K562 (cell line): ENCODE measurements around the gene NTN4. TPM values are rescaled to one million over a fixed set of nuclear protein-coding genes. Genes with fewer than 3 reads are reported as not detected.

Experiments used
- ATAC-seq: fragments of 200-7000 bp; cut with Tn5 transposase; 3 replicates; pipeline ENCODE4 v1.9.1; 2020; ENCODE audit warnings: moderate library complexity
- BruUV-seq: library from RNA; stranded (reverse); fragments of 400-500 nt; replicated peaks from 2 replicates; lab custom pipeline; 2021; lab: Mats Ljungman, UMichigan
- CTCF ChIA-PET: fragments of 300-600 bp; formaldehyde crosslinking; extraction: SDS; loops from one replicate; lab custom pipeline; 2021; ENCODE audit warnings: low intra/inter-chr PET ratio; lab: Yijun Ruan, JAX
- POLR2A ChIA-PET: fragments of 300-600, 350-650 bp; sonication (Branson Sonifier 250); formaldehyde crosslinking; extraction: SDS; loops from one replicate; lab custom pipeline; 2021; ENCODE audit warnings: antibody characterized with exemption, inconsistent platforms; lab: Yijun Ruan, JAX
- DNase-seq, 4 experiments: peaks; one replicate each; pipeline versions ENCODE4 v3.0.0 to v3.0.0-alpha.2; 2011 to 2018; ENCODE audit warnings: low spot score in 3 of 4, mixed read lengths in 3 of 4; ENCODE audit errors: extremely low read depth in 1 of 4
- FAIRE-seq: peaks from 2 replicates; lab custom pipeline; 2011; peaks lifted over from hg19 to GRCh38; lab: Jason Lieb, UNC
- H2AFZ ChIP-seq: 2 replicates; pipeline ENCODE4 v1.6.0; 2011; ENCODE audit warnings: low read depth, low read length, control low read depth, inconsistent platforms
- H3K27ac ChIP-seq: fragments of 200-600 bp; 3 replicates; pipeline ENCODE4 v1.8.0; 2011; ENCODE audit warnings: low read depth, mild to moderate bottlenecking, control low read depth, inconsistent platforms, low read length, moderate library complexity, mixed read lengths; ENCODE audit errors: extremely low read depth
- H3K27me3 ChIP-seq, 2 experiments: fragments of 300-600 bp in 1 of 2; 2 replicates in 1 of 2; 3 replicates in 1 of 2; pipeline versions ENCODE4 v1.6.0 to v1.8.0; 2011; ENCODE audit warnings: inconsistent platforms in 2 of 2, low read length in 2 of 2, mild to moderate bottlenecking in 1 of 2, mixed read lengths in 1 of 2, moderate library complexity in 1 of 2; ENCODE audit not compliant: control insufficient read depth in 2 of 2, insufficient read depth in 2 of 2
- H3K36me3 ChIP-seq: fragments of 300-600 bp; 3 replicates; pipeline ENCODE4 v1.8.0; 2011; ENCODE audit warnings: mild to moderate bottlenecking, low read length, inconsistent platforms; ENCODE audit not compliant: control insufficient read depth, insufficient read depth
- H3K4me1 ChIP-seq, 2 experiments: fragments of 200-600 bp in 1 of 2; replicated peaks in 1 of 2; 2 replicates in 1 of 2; 3 replicates in 1 of 2; pipeline versions ENCODE4 v1.5.1 to v1.8.0; 2011; ENCODE audit warnings: inconsistent platforms in 2 of 2, low read length in 2 of 2, mild to moderate bottlenecking in 1 of 2, mixed read lengths in 1 of 2, moderate library complexity in 1 of 2; ENCODE audit not compliant: control insufficient read depth in 2 of 2, insufficient read depth in 2 of 2
- H3K4me2 ChIP-seq: 2 replicates; pipeline ENCODE4 v1.6.1; 2011; ENCODE audit warnings: low read length, control low read depth, inconsistent platforms, mixed read lengths; ENCODE audit not compliant: insufficient read depth
- H3K4me3 ChIP-seq: fragments of 200-600 bp; sonication (generic), shearing (Covaris generic); 2 replicates; pipeline ENCODE4 v1.5.1; 2016; ENCODE audit warnings: control low read depth, inconsistent platforms
- H3K79me2 ChIP-seq: fragments of 200-600 bp; 3 replicates; pipeline ENCODE4 v1.8.0; 2011; ENCODE audit warnings: low read length, inconsistent platforms; ENCODE audit not compliant: control insufficient read depth, insufficient read depth
- H3K9ac ChIP-seq, 2 experiments: 2 replicates each; pipeline versions ENCODE4 v1.6.0 to v1.6.1; 2011; ENCODE audit warnings: low read depth in 2 of 2, low read length in 2 of 2, control low read depth in 1 of 2, inconsistent platforms in 1 of 2, mild to moderate bottlenecking in 1 of 2, mixed read lengths in 1 of 2; ENCODE audit not compliant: insufficient read depth in 1 of 2
- H3K9me1 ChIP-seq: one replicate; pipeline ENCODE4 v1.6.0; 2011; ENCODE audit warnings: inconsistent platforms, mild to moderate bottlenecking, low read length, moderate library complexity; ENCODE audit not compliant: control insufficient read depth, insufficient read depth
- H3K9me3 ChIP-seq: replicated peaks from 2 replicates; pipeline ENCODE4 v1.5.1; 2011; ENCODE audit warnings: low read depth, low read length, inconsistent platforms; ENCODE audit not compliant: control insufficient read depth, insufficient read depth
- H4K20me1 ChIP-seq: replicated peaks from 2 replicates; pipeline ENCODE4 v1.6.1; 2011; ENCODE audit warnings: low read length, inconsistent platforms, mixed read lengths; ENCODE audit not compliant: control insufficient read depth, insufficient read depth
- GTF2A2 ChIP-seq: IDR thresholded peaks from 2 replicates; pipeline ENCODE4 v1.6.1; 2016; ENCODE audit warnings: mild to moderate bottlenecking, missing genetic modification characterization, missing compliant biosample characterization
- JUN ChIP-seq, 2 experiments: sonication (generic) in 1 of 2; formaldehyde crosslinking in 1 of 2; IDR thresholded peaks; 2 replicates each; pipeline versions ENCODE4 v1.6.1 to v1.8.0; 2012 to 2022; ENCODE audit warnings: borderline replicate concordance in 2 of 2, mild to moderate bottlenecking in 2 of 2, improper control_type of control experiment in 1 of 2, low read depth in 1 of 2, low read length in 1 of 2, missing genetic modification reagents in 1 of 2
- ZFP30 ChIP-seq: fragments of 250-450 bp; sonication (Bioruptor Pico); IDR thresholded peaks from 2 replicates; pipeline ENCODE4 v1.8.0; 2022; ENCODE audit warnings: moderate library complexity, mild to moderate bottlenecking, inconsistent platforms, borderline replicate concordance
- ZNF146 ChIP-seq: IDR thresholded peaks from one replicate; pipeline ENCODE4 v1.6.1; 2018; ENCODE audit warnings: missing compliant biosample characterization; ENCODE audit not compliant: unreplicated experiment
- ZNF644 ChIP-seq: fragments of 200-800 bp; sonication (Bioruptor generic); IDR thresholded peaks from 2 replicates; pipeline ENCODE4 v1.6.1; 2016; ENCODE audit warnings: low read depth, missing genetic modification characterization, missing compliant biosample characterization
- WGBS: fragments of 100-300 bp; shearing (Covaris generic); methylation state at CpG from one replicate; pipeline ENCODE4 v1.1.6; 2016; ENCODE audit warnings: low coverage, mixed read lengths; ENCODE audit not compliant: insufficient coverage; ENCODE audit errors: missing lambda C conversion rate; 5-methylcytosine and 5-hydroxymethylcytosine counted together
- in situ Hi-C: fragments of 300-500 bp; cut with MboI; formaldehyde crosslinking; loops from 4 replicates; pipeline ENCODE4 v1.15.0; 2018; ENCODE audit warnings: inconsistent platforms, mixed read lengths
- intact Hi-C: fragments of 100-400 bp; cut with micrococcal nuclease; formaldehyde crosslinking; loops from 2 replicates; pipeline ENCODE4 v1.14.2; 2022
- polyA plus RNA-seq, 8 experiments: library from polyadenylated mRNA; depleted of rRNA in 4 of 8; stranded (reverse) in 5 of 8; unstranded in 3 of 8; fragments of >200 nt; fragmentation: Nextera tagmentation in 2 of 8; fragmentation: Illumina TruSeq in 1 of 8; extraction: Ambion mirVana in 2 of 8; extraction: Trizol in 1 of 8; gene quantifications; 2 replicates each; pipeline versions ENCODE4 v1.2.1 to v1.2.3, GENCODE V29; 2011 to 2014; ENCODE audit warnings: inconsistent platforms in 1 of 8, missing spikeins in 1 of 8
- total RNA-seq, 7 experiments: library from RNA; depleted of rRNA in 6 of 7; stranded (reverse); fragments of >200 nt in 6 of 7; fragmentation: Illumina TruSeq in 2 of 7; extraction: Trizol in 2 of 7; gene quantifications; 2 replicates each; pipeline versions ENCODE4 v1.2.1 to v1.2.3, GENCODE V29; 2011 to 2021; ENCODE audit warnings: low replicate concordance in 1 of 7
- TF ChIP-seq, protein P1 (sequence below): sonication (generic); formaldehyde crosslinking; IDR thresholded peaks from 2 replicates; pipeline ENCODE4 v1.8.1; 2022; ENCODE audit warnings: missing genetic modification reagents
- TF ChIP-seq, protein P2 (sequence below): fragments of 450-650 bp; formaldehyde crosslinking; conservative IDR thresholded peaks from 2 replicates; pipeline ENCODE4 v1.4.0; 2022; ENCODE audit warnings: mild to moderate bottlenecking, missing genetic modification characterization
- TF ChIP-seq, protein P3 (sequence below): fragments of 450-650 bp; IDR thresholded peaks from 2 replicates; pipeline ENCODE4 v1.6.1; 2016
- TF ChIP-seq, protein P4 (sequence below): sonication (generic); formaldehyde crosslinking; IDR thresholded peaks from 2 replicates; pipeline ENCODE4 v1.8.0; 2022; ENCODE audit warnings: mild to moderate bottlenecking, missing genetic modification reagents
- TF ChIP-seq, protein P5 (sequence below): sonication (generic); formaldehyde crosslinking; IDR thresholded peaks from 2 replicates; pipeline ENCODE4 v1.8.0; 2022; ENCODE audit warnings: missing genetic modification reagents, mild to moderate bottlenecking, borderline replicate concordance
- TF ChIP-seq, protein P6 (sequence below), 3 experiments: IDR thresholded peaks in 2 of 3; conservative IDR thresholded peaks in 1 of 3; 2 replicates each; pipeline ENCODE4 v1.5.1; 2011 to 2012; ENCODE audit warnings: low read length in 3 of 3, mild to moderate bottlenecking in 3 of 3, control low read depth in 2 of 3, improper control_type of control experiment in 1 of 3, inconsistent platforms in 1 of 3, low read depth in 1 of 3, mixed read lengths in 1 of 3, moderate library complexity in 1 of 3; ENCODE audit not compliant: insufficient read depth in 2 of 3

Gene NTN4
- total and polyA plus RNA-seq, 9 of the 15 experiments (the other 6 are each of a cell fraction or from before 2014, with no cell fraction given), result 0.13 TPM; not detected in 8

DNA sequence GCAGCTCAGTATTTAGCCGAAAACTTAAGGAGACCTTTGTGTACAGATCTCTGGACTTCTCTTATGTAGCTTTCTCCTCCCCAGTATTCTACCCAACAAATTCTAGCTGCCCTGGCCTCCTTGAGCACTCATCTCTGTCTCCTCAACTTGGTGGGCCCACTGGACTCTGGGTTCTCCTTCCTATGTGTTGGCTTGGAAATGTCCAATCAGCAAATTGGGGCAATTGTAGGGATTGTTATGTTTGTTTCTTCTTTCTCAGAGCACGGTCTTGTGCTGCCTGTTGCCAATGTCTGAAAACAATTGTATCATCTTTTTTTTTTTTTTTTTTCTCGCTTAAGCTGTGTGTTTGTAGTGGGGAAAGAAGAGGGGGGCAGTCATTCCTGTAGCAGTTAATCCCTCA, 30.2 kb downstream of the NTN4 start:
- no peak for ATAC-seq
- no peaks in the 10 kb centered on the region for H3K9me1 ChIP-seq
- H3K36me3 ChIP-seq, result no peaks in the 10 kb centered on the region
- H3K27ac ChIP-seq, result no peak overlapping the region
- no peak overlapping the region for H3K9ac ChIP-seq
- intact Hi-C loops (no loop called here), in situ Hi-C loops (no loop called here)
- no peaks in the 10 kb centered on the region for H4K20me1 ChIP-seq
- H2AFZ ChIP-seq, result no peak overlapping the region
- H3K4me3 ChIP-seq, result no peak overlapping the region
- no TSS peak for BruUV-seq
- H3K27me3 ChIP-seq, result peaks cover 0 to under 1% of the 10 kb centered on the region in 2 experiments; a peak in 1 of 5 replicates
- H3K4me1 ChIP-seq, result no peaks in the 10 kb centered on the region
- ChIA-PET CTCF (no interaction called here), POLR2A (no interaction called here)
- H3K4me2 ChIP-seq, result no peak overlapping the region
- no peak for FAIRE-seq
- no peaks in the 10 kb centered on the region for H3K79me2 ChIP-seq
- H3K9me3 ChIP-seq, result no peaks in the 10 kb centered on the region
- no peak for DNase-seq
- 0% methylated on average over 1 of the region's 3 CpGs for WGBS
- TF ChIP-seq, protein P1, sequence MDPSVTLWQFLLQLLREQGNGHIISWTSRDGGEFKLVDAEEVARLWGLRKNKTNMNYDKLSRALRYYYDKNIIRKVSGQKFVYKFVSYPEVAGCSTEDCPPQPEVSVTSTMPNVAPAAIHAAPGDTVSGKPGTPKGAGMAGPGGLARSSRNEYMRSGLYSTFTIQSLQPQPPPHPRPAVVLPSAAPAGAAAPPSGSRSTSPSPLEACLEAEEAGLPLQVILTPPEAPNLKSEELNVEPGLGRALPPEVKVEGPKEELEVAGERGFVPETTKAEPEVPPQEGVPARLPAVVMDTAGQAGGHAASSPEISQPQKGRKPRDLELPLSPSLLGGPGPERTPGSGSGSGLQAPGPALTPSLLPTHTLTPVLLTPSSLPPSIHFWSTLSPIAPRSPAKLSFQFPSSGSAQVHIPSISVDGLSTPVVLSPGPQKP (CRISPR knock-in tag), result no peak
- TF ChIP-seq, protein P2, sequence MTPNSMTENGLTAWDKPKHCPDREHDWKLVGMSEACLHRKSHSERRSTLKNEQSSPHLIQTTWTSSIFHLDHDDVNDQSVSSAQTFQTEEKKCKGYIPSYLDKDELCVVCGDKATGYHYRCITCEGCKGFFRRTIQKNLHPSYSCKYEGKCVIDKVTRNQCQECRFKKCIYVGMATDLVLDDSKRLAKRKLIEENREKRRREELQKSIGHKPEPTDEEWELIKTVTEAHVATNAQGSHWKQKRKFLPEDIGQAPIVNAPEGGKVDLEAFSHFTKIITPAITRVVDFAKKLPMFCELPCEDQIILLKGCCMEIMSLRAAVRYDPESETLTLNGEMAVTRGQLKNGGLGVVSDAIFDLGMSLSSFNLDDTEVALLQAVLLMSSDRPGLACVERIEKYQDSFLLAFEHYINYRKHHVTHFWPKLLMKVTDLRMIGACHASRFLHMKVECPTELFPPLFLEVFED (CRISPR knock-in tag), result no peak
- TF ChIP-seq ZNF644 (tag) (no peak), ZNF146 (CRISPR knock-in tag) (no peak), GTF2A2 (no peak), JUN (IDR thresholded peaks at IDR 0.05; ENCODE audit: borderline replicate concordance, low read depth, low read length) (no peak), JUN (CRISPR knock-in tag; IDR thresholded peaks at IDR 0.05; ENCODE audit: borderline replicate concordance) (no peak), ZFP30 (CRISPR knock-in tag) (no peak)
- TF ChIP-seq, protein P3, sequence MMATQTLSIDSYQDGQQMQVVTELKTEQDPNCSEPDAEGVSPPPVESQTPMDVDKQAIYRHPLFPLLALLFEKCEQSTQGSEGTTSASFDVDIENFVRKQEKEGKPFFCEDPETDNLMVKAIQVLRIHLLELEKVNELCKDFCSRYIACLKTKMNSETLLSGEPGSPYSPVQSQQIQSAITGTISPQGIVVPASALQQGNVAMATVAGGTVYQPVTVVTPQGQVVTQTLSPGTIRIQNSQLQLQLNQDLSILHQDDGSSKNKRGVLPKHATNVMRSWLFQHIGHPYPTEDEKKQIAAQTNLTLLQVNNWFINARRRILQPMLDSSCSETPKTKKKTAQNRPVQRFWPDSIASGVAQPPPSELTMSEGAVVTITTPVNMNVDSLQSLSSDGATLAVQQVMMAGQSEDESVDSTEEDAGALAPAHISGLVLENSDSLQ, result no peak
- TF ChIP-seq, protein P4, sequence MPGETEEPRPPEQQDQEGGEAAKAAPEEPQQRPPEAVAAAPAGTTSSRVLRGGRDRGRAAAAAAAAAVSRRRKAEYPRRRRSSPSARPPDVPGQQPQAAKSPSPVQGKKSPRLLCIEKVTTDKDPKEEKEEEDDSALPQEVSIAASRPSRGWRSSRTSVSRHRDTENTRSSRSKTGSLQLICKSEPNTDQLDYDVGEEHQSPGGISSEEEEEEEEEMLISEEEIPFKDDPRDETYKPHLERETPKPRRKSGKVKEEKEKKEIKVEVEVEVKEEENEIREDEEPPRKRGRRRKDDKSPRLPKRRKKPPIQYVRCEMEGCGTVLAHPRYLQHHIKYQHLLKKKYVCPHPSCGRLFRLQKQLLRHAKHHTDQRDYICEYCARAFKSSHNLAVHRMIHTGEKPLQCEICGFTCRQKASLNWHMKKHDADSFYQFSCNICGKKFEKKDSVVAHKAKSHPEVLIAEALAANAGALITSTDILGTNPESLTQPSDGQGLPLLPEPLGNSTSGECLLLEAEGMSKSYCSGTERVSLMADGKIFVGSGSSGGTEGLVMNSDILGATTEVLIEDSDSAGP (CRISPR knock-in tag), result no peak
- TF ChIP-seq, protein P5, sequence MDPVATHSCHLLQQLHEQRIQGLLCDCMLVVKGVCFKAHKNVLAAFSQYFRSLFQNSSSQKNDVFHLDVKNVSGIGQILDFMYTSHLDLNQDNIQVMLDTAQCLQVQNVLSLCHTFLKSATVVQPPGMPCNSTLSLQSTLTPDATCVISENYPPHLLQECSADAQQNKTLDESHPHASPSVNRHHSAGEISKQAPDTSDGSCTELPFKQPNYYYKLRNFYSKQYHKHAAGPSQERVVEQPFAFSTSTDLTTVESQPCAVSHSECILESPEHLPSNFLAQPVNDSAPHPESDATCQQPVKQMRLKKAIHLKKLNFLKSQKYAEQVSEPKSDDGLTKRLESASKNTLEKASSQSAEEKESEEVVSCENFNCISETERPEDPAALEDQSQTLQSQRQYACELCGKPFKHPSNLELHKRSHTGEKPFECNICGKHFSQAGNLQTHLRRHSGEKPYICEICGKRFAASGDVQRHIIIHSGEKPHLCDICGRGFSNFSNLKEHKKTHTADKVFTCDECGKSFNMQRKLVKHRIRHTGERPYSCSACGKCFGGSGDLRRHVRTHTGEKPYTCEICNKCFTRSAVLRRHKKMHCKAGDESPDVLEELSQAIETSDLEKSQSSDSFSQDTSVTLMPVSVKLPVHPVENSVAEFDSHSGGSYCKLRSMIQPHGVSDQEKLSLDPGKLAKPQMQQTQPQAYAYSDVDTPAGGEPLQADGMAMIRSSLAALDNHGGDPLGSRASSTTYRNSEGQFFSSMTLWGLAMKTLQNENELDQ (CRISPR knock-in tag), result no peak
- TF ChIP-seq, protein P6, sequence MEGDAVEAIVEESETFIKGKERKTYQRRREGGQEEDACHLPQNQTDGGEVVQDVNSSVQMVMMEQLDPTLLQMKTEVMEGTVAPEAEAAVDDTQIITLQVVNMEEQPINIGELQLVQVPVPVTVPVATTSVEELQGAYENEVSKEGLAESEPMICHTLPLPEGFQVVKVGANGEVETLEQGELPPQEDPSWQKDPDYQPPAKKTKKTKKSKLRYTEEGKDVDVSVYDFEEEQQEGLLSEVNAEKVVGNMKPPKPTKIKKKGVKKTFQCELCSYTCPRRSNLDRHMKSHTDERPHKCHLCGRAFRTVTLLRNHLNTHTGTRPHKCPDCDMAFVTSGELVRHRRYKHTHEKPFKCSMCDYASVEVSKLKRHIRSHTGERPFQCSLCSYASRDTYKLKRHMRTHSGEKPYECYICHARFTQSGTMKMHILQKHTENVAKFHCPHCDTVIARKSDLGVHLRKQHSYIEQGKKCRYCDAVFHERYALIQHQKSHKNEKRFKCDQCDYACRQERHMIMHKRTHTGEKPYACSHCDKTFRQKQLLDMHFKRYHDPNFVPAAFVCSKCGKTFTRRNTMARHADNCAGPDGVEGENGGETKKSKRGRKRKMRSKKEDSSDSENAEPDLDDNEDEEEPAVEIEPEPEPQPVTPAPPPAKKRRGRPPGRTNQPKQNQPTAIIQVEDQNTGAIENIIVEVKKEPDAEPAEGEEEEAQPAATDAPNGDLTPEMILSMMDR (IDR thresholded peaks at IDR 0.05 in 2 of 3, conservative IDR thresholded peaks at IDR 0.05 in 1 of 3; ENCODE audit: insufficient read depth in 2 of 3, low read depth in 1 of 3, low read length in 3 of 3), result no peak
